HepG2 (cell line): ENCODE results near the gene HOXA10. TPM values are rescaled to one million over a fixed set of nuclear protein-coding genes. Genes with fewer than 3 reads are reported as not detected.
A peak's percentile ranks its signal among the peaks of the same experiment; 100 is the strongest.

Experiments used
- ATAC-seq: fragments of 200-7000 bp; cut with Tn5 transposase; 3 replicates; pipeline ENCODE4 v1.9.1; 2020; ENCODE audit warnings: mild to moderate bottlenecking, moderate library complexity
- BruUV-seq: library from RNA; stranded (reverse); fragments of 400-500 nt; replicated peaks from 2 replicates; lab custom pipeline; 2021; lab: Mats Ljungman, UMichigan
- CTCF ChIA-PET: fragments of 300-600 bp; formaldehyde crosslinking; extraction: SDS; loops from one replicate; lab custom pipeline; 2021; ENCODE audit warnings: low total read pairs, inconsistent platforms, low intra/inter-chr PET ratio; lab: Yijun Ruan, JAX
- POLR2A ChIA-PET: fragments of 350-600 bp; sonication (Branson Sonifier 250); formaldehyde crosslinking; loops from one replicate; lab custom pipeline; 2020; ENCODE audit warnings: antibody characterized with exemption, inconsistent platforms; lab: Yijun Ruan, JAX
- DNase-seq: peaks from one replicate; pipeline ENCODE4 v3.0.0-alpha.2; 2015; ENCODE audit warnings: low spot score
- FAIRE-seq: peaks from 3 replicates; lab custom pipeline; 2011; peaks lifted over from hg19 to GRCh38; lab: Jason Lieb, UNC
- H2AFZ ChIP-seq: one replicate; pipeline ENCODE4 v1.6.1; 2011; ENCODE audit warnings: low read length, inconsistent platforms
- H3K27ac ChIP-seq: fragments of 300-600 bp; 3 replicates; pipeline ENCODE4 v1.8.0; 2011; ENCODE audit warnings: mixed run types, mild to moderate bottlenecking, mixed read lengths, low read length, inconsistent platforms; ENCODE audit not compliant: insufficient read depth; ENCODE audit errors: extremely low read length
- H3K27me3 ChIP-seq, 2 experiments: fragments of 200-600 bp in 1 of 2; 2 replicates in 1 of 2; 3 replicates in 1 of 2; pipeline versions ENCODE4 v1.6.0 to v1.8.0; 2011; ENCODE audit warnings: low read length in 2 of 2, mild to moderate bottlenecking in 2 of 2, moderate library complexity in 2 of 2, inconsistent platforms in 1 of 2; ENCODE audit not compliant: insufficient read depth in 2 of 2, control insufficient read depth in 1 of 2
- H3K36me3 ChIP-seq, 2 experiments: fragments of 200-600 bp in 1 of 2; replicated peaks in 1 of 2; 2 replicates in 1 of 2; 3 replicates in 1 of 2; pipeline versions ENCODE4 v1.5.1 to v1.8.0; 2011; ENCODE audit warnings: low read length in 2 of 2, inconsistent platforms in 1 of 2; ENCODE audit not compliant: insufficient read depth in 2 of 2, control insufficient read depth in 1 of 2
- H3K4me1 ChIP-seq: 2 replicates; pipeline ENCODE4 v1.5.1; 2012; ENCODE audit warnings: low read length, inconsistent platforms; ENCODE audit not compliant: insufficient read depth
- H3K4me2 ChIP-seq: 2 replicates; pipeline ENCODE4 v1.6.0; 2011; ENCODE audit warnings: low read depth, low read length, inconsistent platforms
- H3K4me3 ChIP-seq, 3 experiments: fragments of 200-600 bp in 1 of 3; sonication (generic), shearing (Covaris generic) in 1 of 3; replicated peaks in 1 of 3; 2 replicates each; pipeline ENCODE4 v1.5.1; 2011 to 2016; ENCODE audit warnings: low read length in 3 of 3, inconsistent platforms in 2 of 3, low read depth in 2 of 3, mild to moderate bottlenecking in 2 of 3, control low read depth in 1 of 3, mixed read lengths in 1 of 3; ENCODE audit not compliant: insufficient read depth in 1 of 3
- H3K79me2 ChIP-seq: one replicate; pipeline ENCODE4 v1.6.1; 2011; ENCODE audit warnings: low read length, inconsistent platforms; ENCODE audit not compliant: insufficient read depth
- H3K9ac ChIP-seq: 2 replicates; pipeline ENCODE4 v1.6.0; 2011; ENCODE audit warnings: mild to moderate bottlenecking, low read depth, low read length, inconsistent platforms; ENCODE audit not compliant: insufficient read depth
- H3K9me3 ChIP-seq: 2 replicates; pipeline ENCODE4 v1.5.1; 2012; ENCODE audit warnings: mild to moderate bottlenecking, low read length
- H4K20me1 ChIP-seq: 2 replicates; pipeline ENCODE4 v1.6.0; 2011; ENCODE audit warnings: inconsistent platforms, mild to moderate bottlenecking, low read length, moderate library complexity; ENCODE audit not compliant: insufficient read depth
- CCDC6 ChIP-seq: sonication (generic); formaldehyde crosslinking; IDR thresholded peaks from 2 replicates; pipeline ENCODE4 v1.8.1; 2022; ENCODE audit warnings: mild to moderate bottlenecking, missing genetic modification reagents, moderate library complexity
- EZH2 ChIP-seq: conservative IDR thresholded peaks from 2 replicates; pipeline ENCODE4 v1.6.1; 2012; ENCODE audit warnings: mild to moderate bottlenecking, low read depth, low read length, moderate library complexity
- THRA ChIP-seq: sonication (generic); formaldehyde crosslinking; IDR thresholded peaks from 2 replicates; pipeline ENCODE4 v1.4.0; 2020; ENCODE audit warnings: missing genetic modification reagents, borderline replicate concordance
- WGBS: methylation state at CpG from one replicate; pipeline ENCODE4 v1.1.6; 2017; ENCODE audit warnings: low lambda C conversion rate; 5-methylcytosine and 5-hydroxymethylcytosine counted together
- in situ Hi-C: cut with HindIII; loops from 2 replicates; pipeline ENCODE4 v1.10.0; 2017; ENCODE audit warnings: low pct_unique_long_range_greater_than_20kb; ENCODE audit not compliant: extremely low pct_ligation_motif_present
- intact Hi-C: fragments of 100-400 bp; cut with micrococcal nuclease; formaldehyde crosslinking; loops from one replicate; pipeline ENCODE4 v1.10.0; 2022; ENCODE audit not compliant: unreplicated experiment
- polyA plus RNA-seq, 8 experiments: library from polyadenylated mRNA; depleted of rRNA in 3 of 8; stranded (reverse) in 7 of 8; unstranded in 1 of 8; fragments of >200 nt; fragmentation: Illumina TruSeq in 4 of 8; extraction: Trizol in 4 of 8; gene quantifications; 2 replicates each; pipeline versions ENCODE4 v1.2.1 to v1.2.3, GENCODE V29; 2011 to 2016; ENCODE audit warnings: low read depth in 4 of 8, missing spikeins in 1 of 8, mixed read lengths in 1 of 8; ENCODE audit not compliant: insufficient read depth in 1 of 8
- total RNA-seq, 5 experiments: library from RNA; depleted of rRNA; stranded (reverse); fragments of >200 nt; fragmentation: Illumina TruSeq; extraction: Trizol; gene quantifications; 2 replicates each; pipeline ENCODE4 v1.2.3, GENCODE V29; 2016; ENCODE audit warnings: low read depth in 1 of 5

HOXA10 gene
- total and polyA plus RNA-seq, 2 of the 13 experiments (the other 11 are each of a cell fraction or from before 2014, with no cell fraction given) = not detected

- ATAC-seq (no peak), DNase-seq (no peak), FAIRE-seq (no peak)
- in situ Hi-C loops = no loop called here
- Histone ChIP-seq H3K4me1 (peaks cover 37% of the 10 kb centered on the region), H4K20me1 (peaks cover 6% of the 10 kb centered on the region; the same call in 1 of the 2 replicates), H3K27me3 (peaks cover 33 to 96% of the 10 kb centered on the region in 2 experiments), H3K79me2 (no peaks in the 10 kb centered on the region), H3K9me3 (no peaks in the 10 kb centered on the region), H3K27ac (no peak overlapping the region), H3K4me3 (peak overlapping the region in 1 of 3 experiments; percentile 18; a peak in 1 of 6 replicates), H3K36me3 (no peaks in the 10 kb centered on the region), H3K4me2 (peak overlapping the region; percentile 32), H2AFZ (no peak overlapping the region), H3K9ac (no peak overlapping the region)
- ChIA-PET POLR2A (no interaction called here), CTCF (no interaction called here)
- intact Hi-C loops = no loop called here
- peak; percentile 79; the same call in 1 of the 2 replicates for TF ChIP-seq EZH2
- no peak for TF ChIP-seq THRA
- TF ChIP-seq CCDC6 (CRISPR knock-in tag) = no peak
- no TSS peak for BruUV-seq
- WGBS = 34% methylated on average over 40 of the region's 46 CpGs
These were observed 13.6 kb upstream of the HOXA10 start for GRCh38 chr7:27187475-27188385.
